GM12872 (cell line): Measurements from ENCODE around the gene MDFIC.

Experiments used
- CTCF ChIP-seq: IDR thresholded peaks from 3 replicates; pipeline ENCODE4 v1.5.1; 2011; ENCODE audit warnings: low read depth, mild to moderate bottlenecking, low read length, moderate library complexity; ENCODE audit not compliant: insufficient read depth

MDFIC gene

GRCh38 chr7:114979803-114980507, 58.1 kb downstream of the MDFIC start:
- no peak for TF ChIP-seq CTCF

GRCh38 chr7:114981323-114981722, 59.4 kb downstream of the MDFIC start:
- TF ChIP-seq CTCF: no peak

GRCh38 chr7:114985116-114985715, 63.3 kb downstream of the MDFIC start:
- no peak for TF ChIP-seq CTCF

DNA sequence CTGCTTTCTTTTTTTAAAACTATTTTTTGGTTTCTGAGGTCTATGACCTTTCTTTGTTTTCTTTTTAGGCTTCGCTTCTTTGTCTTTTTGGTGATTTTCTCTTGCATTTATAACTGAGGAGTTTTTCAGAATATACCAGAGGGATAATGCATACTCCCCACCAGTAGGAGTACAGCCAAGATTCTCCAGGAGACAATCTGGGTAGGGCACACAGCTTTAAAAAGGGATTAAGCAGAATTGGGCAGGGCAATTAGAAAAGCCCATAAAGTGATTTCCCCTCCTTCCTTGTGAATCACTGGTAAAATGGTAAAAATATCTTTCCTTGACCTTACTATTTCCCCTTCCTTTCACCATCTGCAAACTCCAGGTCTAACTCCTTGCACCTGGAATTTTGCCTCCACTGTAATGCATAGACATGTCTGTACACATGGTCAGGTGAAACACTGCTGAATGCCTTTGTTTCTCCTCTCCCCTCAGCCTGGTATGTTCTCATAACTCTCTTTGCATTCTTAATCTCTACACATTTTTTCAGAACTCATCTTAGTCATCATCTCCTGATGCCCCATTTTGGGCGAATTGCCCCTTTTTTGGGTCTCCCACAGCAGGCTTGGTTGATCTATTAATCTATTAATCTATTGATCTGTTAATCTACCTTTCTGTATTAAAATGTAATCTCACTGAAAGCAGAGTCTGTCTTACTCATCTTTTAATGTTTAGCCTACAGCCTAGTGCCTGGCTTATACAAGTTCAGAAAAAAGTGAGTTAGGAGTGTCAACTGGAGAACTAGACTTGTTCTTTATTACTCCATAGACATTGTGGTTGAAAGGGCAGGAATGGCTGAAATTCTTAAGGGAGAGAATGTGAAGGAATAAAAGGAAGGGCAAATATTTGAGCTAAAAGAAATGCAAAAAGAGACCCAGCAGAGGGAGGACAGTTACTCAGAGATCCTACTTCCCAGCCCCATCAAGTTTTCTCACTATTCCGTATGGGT, 64.6 kb downstream of the MDFIC start:
- TF ChIP-seq CTCF: no peak

GRCh38 chr7:114988026-114988425, 66.1 kb downstream of the MDFIC start:
- TF ChIP-seq CTCF: no peak

DNA sequence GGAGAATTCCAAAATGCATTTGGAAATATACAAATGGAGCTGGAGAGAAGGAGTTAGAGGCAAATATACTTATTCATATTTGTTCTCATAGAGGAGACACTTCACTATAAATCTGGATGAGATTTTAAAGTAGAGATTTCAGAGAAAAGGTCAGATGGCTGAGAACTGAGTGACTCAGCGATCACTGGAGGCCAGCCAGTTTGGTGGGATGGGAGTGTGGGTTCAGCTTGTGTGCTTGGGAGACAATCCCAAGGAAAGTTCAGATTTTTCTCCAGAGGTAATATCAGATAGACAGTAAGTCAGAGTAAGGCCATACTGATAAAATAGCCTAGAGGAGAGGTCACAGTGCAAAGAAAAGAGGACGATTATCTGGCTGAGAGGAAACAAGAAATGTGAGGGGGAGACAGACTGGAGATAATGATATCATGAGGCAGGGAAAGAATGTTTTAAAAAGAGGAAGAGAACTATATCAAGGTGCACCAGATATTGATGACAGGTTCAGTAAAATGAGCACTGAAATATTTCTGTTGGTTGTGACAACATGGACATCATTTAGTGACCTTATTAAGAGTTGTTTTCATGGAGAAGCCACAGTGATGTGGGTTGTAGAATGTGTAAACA, 67.0 kb downstream of the MDFIC start:
- TF ChIP-seq CTCF: no peak

- no peak for TF ChIP-seq CTCF
Observed at GRCh38 chr7:114989531-114989930, 67.6 kb downstream of the MDFIC start.
